ENCODE results near the gene ATP5F1D.

ATP5F1D gene

DNA sequence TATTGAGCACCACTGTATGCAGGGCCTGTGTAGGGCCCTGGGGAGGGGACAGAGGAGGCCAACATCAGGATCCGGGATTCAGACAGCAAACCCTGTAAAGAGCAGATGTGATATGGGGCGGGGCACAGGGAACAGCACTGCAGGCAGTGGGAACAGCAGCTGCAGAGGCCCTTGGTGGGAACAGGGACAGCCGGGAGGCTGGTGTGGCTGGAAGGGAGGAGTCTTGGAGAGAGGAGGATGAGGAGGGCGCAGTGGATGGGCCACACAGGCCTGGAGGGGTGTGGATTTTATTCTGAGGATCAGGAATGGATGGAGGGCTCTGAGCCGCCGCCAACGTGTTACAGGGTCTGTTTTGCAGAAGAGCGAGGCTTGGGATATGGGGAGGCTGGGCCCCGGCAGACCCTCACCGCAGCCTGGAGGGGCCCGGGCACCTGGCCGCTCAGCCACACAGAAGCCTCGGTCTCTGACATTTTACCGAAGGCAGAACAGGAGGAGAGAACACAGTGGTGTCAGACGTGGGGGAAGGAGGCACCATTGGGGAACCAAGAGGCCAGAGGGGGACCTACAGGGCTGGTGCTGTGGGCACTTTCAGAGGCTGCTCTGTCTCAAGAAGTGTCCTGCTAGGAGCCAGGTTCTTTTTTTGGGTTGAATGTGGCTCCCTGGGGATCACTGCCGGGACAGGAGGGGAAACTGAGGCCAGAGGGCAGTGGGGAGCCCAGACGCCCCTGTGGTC lies 51.0 kb downstream of the ATP5F1D start:
- H3K27ac ChIP-seq, result no peak overlapping the region
- TF ChIP-seq, protein P1, sequence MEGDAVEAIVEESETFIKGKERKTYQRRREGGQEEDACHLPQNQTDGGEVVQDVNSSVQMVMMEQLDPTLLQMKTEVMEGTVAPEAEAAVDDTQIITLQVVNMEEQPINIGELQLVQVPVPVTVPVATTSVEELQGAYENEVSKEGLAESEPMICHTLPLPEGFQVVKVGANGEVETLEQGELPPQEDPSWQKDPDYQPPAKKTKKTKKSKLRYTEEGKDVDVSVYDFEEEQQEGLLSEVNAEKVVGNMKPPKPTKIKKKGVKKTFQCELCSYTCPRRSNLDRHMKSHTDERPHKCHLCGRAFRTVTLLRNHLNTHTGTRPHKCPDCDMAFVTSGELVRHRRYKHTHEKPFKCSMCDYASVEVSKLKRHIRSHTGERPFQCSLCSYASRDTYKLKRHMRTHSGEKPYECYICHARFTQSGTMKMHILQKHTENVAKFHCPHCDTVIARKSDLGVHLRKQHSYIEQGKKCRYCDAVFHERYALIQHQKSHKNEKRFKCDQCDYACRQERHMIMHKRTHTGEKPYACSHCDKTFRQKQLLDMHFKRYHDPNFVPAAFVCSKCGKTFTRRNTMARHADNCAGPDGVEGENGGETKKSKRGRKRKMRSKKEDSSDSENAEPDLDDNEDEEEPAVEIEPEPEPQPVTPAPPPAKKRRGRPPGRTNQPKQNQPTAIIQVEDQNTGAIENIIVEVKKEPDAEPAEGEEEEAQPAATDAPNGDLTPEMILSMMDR (conservative IDR thresholded peaks at IDR 0.05), result no peak

DNA sequence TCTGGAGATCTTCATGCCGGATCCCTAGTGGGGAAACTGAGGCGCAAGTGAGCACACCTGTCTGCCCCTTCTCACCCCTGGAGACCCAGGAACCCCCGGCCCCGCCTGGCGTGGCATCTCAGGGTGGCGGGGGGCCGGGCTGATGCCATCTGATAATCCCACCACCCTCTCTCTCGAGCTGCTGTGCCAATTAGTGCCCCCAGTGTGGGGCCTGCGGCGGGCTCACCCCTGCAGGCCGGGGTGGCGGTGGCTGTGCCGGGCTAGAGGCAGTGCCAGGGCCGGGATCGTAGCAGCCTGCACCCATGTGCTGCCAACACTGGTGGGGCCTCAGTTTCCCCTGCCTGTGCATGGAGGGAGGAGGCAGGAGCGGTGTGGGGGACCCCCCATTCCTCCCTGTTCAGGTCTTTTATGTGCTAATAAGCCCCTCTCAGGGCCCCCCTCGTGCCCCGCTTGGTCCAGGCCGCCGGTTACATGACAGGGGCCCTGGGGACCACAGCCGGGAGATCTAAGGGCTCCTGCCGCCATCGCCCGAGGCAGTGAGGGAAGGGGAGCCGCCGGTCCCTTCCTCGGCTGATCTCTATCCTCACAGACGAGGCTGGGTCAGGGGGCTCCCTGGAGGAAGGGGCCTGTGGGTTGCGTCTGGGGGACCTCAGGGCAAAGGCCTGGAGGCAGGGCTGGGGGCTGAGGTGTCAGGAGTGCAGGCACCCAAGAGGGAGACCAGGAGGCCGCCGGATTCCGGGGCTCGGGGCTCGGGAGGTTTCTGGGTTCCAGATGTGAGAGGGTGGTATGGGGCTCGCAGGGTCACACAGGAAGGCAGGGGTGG lies 52.4 kb downstream of the ATP5F1D start:
- TF ChIP-seq, protein P1 (conservative IDR thresholded peaks at IDR 0.05), result no peak
- no peak overlapping the region for H3K27ac ChIP-seq
